ENCODE results near the gene OMA1.

DNA sequence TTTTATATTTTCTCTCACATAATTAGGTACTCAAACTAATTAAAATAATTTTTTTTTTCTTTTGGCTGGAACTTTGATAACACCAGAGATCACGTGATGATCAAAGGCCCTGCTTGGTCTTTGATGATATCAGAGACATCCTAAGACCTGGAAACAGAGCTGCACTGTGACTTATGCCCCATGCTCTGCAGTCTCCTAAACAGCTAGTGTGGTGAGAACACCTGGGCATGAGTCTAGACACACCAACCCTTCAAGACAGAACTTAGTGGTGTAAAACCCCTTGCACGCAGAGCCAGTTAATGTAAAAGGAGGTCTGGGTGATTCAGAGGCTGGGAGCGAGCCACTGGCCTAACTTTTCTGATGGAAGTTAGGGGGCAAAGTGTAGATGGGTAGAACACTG lies 70.3 kb downstream of the OMA1 start:
- TF ChIP-seq CTCF (IDR thresholded peaks at IDR 0.05) (no peak), POLR2A (IDR thresholded peaks at IDR 0.05) (no peak)

All from adrenal gland (tissue), 5 donors.